ENCODE results near the gene MORN3. TPM values are rescaled to one million over a fixed set of nuclear protein-coding genes. Genes with fewer than 3 reads are reported as not detected.

MORN3 gene
- total RNA-seq, 1 experiment from 2014 or later = 0.34 TPM

DNA sequence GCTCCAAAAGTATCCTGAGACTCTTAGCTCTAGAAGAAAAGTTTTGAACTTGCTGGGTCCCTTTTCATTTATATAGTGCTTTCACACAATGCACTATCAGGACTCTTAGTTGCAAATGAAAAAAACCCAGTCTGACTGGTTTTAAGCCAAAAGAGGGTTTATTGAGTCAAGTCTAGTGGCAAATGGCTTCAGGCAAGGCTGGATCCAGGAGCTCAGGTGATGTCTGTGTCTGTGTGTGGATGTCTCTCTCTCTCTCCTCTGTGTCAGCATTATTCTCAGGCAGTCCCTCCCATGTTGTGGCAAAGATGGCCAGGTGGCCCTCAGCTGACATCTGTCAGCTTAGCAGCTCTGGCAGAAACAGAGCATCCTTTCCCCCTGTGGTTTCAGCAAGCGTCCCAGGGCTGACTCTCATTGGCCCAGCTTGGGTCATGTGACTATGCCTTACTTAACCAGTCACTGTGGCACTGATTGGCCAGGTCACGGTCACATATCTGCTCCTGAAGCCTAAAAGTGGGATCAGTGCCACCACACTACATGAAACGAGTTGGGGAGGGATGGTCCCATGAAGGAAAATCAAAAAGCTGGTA is 49.3 kb upstream of the MORN3 start:
- ChIA-PET POLR2A (no interaction called here), RAD21 (ENCODE audit: low non-redundant PET in 1 of 2, low total read pairs in 2 of 2, uncharacterized antibody in 2 of 2, unreplicated experiment in 2 of 2) (no interaction called here), CTCF (no interaction called here)
- Histone ChIP-seq H3K79me2 (ENCODE audit: insufficient read depth, low read length) (peaks cover 73% of the 10 kb centered on the region), H3K27me3 (ENCODE audit: insufficient read depth, low read length) (no peaks in the 10 kb centered on the region), H3K9me2 (ENCODE audit: insufficient read depth) (no peaks in the 10 kb centered on the region), H3K4me1 (ENCODE audit: control insufficient read depth in 1 of 2, insufficient read depth in 2 of 2, low read length in 2 of 2) (peaks cover 4 to 22% of the 10 kb centered on the region in 2 experiments; a peak in 3 of 4 replicates), H3K9me3 (ENCODE audit: control insufficient read depth in 1 of 2, insufficient read depth in 1 of 2, low read depth in 1 of 2, low read length in 2 of 2) (no peaks in the 10 kb centered on the region), H2AFZ (ENCODE audit: low read depth, low read length, poor library complexity, severe bottlenecking) (no peak overlapping the region), H3K9ac (ENCODE audit: low read length) (no peak overlapping the region), H3K4me2 (ENCODE audit: low read length) (no peak overlapping the region), H4K20me1 (ENCODE audit: insufficient read depth) (no peaks in the 10 kb centered on the region), H3K36me3 (ENCODE audit: control insufficient read depth in 1 of 2, insufficient read depth in 2 of 2, low read length in 2 of 2) (peaks cover 0 to 5% of the 10 kb centered on the region in 2 experiments; a peak in 1 of 4 replicates), H3K27ac (ENCODE audit: low read depth, low read length) (no peak overlapping the region), H3K4me3 (replicated peaks in 1 of 2; ENCODE audit: low read depth in 1 of 2, low read length in 2 of 2) (no peak overlapping the region)
- no TSS peak for BruUV-seq (replicated peaks)
- ATAC-seq = peak; percentile 58; the same call in 1 of the 2 replicates
- intact Hi-C loops (cut with micrococcal nuclease) = no loop called here
- DNase-seq (ENCODE audit: low read depth, low spot score) = no peak
- TF ChIP-seq SIN3A (IDR thresholded peaks at IDR 0.05; ENCODE audit: low read depth) = no peak
- no peak for TF ChIP-seq RAD21 (IDR thresholded peaks at IDR 0.05; ENCODE audit: low read depth)

DNA sequence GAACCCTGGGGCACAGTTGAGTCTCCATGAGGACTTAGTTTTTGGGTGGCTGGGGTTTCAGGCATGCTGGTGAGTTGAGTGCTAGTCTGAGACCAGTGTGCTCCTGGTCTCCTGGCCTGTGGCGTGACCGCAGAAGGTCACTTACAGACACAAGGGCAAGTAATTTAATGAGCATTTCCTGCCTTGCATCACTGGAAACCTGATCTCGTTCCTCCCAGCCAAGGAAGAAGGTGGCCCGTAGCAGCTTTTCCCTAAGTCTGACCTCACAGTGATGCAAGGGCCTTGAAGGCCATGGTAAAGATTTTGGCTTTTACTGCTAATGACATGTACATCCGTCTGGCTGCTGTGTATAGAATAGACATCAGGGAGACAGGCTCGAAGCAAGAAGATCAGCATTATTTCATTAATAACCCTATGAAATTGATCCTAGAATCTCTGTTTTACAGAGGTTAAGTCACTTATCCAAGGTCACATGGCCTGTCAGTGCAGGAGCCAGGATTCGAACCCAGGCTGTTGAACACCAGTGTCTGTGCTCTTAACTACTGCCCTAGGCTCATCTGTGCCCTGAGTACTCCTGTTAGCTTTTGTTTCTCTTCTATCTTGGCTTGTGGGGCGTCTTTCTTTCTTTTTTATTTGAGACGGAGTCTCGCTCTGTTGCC is 47.7 kb upstream of the MORN3 start:
- H3K79me2 ChIP-seq (ENCODE audit: insufficient read depth, low read length) = peaks cover 72% of the 10 kb centered on the region
- intact Hi-C loops (cut with micrococcal nuclease) = no loop called here

More for the DNA sequence above, 47.7 kb upstream of the MORN3 start:
- ATAC-seq = no peak
- Histone ChIP-seq H3K27ac (ENCODE audit: low read depth, low read length) (no peak overlapping the region), H3K4me2 (ENCODE audit: low read length) (peak overlapping the region; percentile 5; the same call in 1 of the 2 replicates), H3K36me3 (ENCODE audit: control insufficient read depth in 1 of 2, insufficient read depth in 2 of 2, low read length in 2 of 2) (peaks cover 0 to 5% of the 10 kb centered on the region in 2 experiments; a peak in 1 of 4 replicates), H3K4me1 (ENCODE audit: control insufficient read depth in 1 of 2, insufficient read depth in 2 of 2, low read length in 2 of 2) (peaks cover 7 to 29% of the 10 kb centered on the region in 2 experiments; a peak in 3 of 4 replicates), H3K27me3 (ENCODE audit: insufficient read depth, low read length) (no peaks in the 10 kb centered on the region), H3K9ac (ENCODE audit: low read length) (no peak overlapping the region), H4K20me1 (ENCODE audit: insufficient read depth) (no peaks in the 10 kb centered on the region), H2AFZ (ENCODE audit: low read depth, low read length, poor library complexity, severe bottlenecking) (no peak overlapping the region), H3K9me3 (ENCODE audit: control insufficient read depth in 1 of 2, insufficient read depth in 1 of 2, low read depth in 1 of 2, low read length in 2 of 2) (no peaks in the 10 kb centered on the region), H3K9me2 (ENCODE audit: insufficient read depth) (no peaks in the 10 kb centered on the region), H3K4me3 (replicated peaks in 1 of 2; ENCODE audit: low read depth in 1 of 2, low read length in 2 of 2) (no peak overlapping the region)
- ChIA-PET CTCF (no interaction called here), POLR2A (no interaction called here), RAD21 (ENCODE audit: low non-redundant PET in 1 of 2, low total read pairs in 2 of 2, uncharacterized antibody in 2 of 2, unreplicated experiment in 2 of 2) (no interaction called here)
- no peak for DNase-seq (ENCODE audit: low read depth, low spot score)
- no peak for TF ChIP-seq FOSL1 (IDR thresholded peaks at IDR 0.05; ENCODE audit: low read depth)
- no peak for TF ChIP-seq RAD21 (IDR thresholded peaks at IDR 0.05; ENCODE audit: low read depth)
- TF ChIP-seq ZFX (IDR thresholded peaks at IDR 0.05) = no peak
- TF ChIP-seq POLR2AphosphoS5 (IDR thresholded peaks at IDR 0.05; ENCODE audit: low read depth, low read length) = no peak
- TF ChIP-seq SRF (IDR thresholded peaks at IDR 0.05; ENCODE audit: low read depth) = no peak
- no peak for TF ChIP-seq YY1 (IDR thresholded peaks at IDR 0.05; ENCODE audit: extremely low read depth, insufficient replicate concordance, low read depth, low read length)
- no peak for TF ChIP-seq EZH2phosphoT487 (IDR thresholded peaks at IDR 0.05; ENCODE audit: borderline replicate concordance)
- TF ChIP-seq SIN3A (IDR thresholded peaks at IDR 0.05; ENCODE audit: low read depth) = no peak
- TF ChIP-seq EZH2 (IDR thresholded peaks at IDR 0.05) = no peak
- TF ChIP-seq POLR2A (IDR thresholded peaks at IDR 0.05; ENCODE audit: borderline replicate concordance, extremely low read depth, insufficient read depth, insufficient read length) = no peak
- TF ChIP-seq ELF1 (IDR thresholded peaks at IDR 0.05; ENCODE audit: borderline replicate concordance, low read depth) = no peak
- TF ChIP-seq TCF7L2 (IDR thresholded peaks at IDR 0.05; ENCODE audit: borderline replicate concordance, extremely low read depth, insufficient read depth, insufficient read length) = no peak
- TF ChIP-seq SP1 (IDR thresholded peaks at IDR 0.05; ENCODE audit: low read depth) = no peak
- TF ChIP-seq JUND (IDR thresholded peaks at IDR 0.05) = no peak
- no peak for TF ChIP-seq REST (IDR thresholded peaks at IDR 0.05; ENCODE audit: low read depth)
- TF ChIP-seq EGR1 (IDR thresholded peaks at IDR 0.05; ENCODE audit: low read depth) = no peak
- no TSS peak for BruUV-seq (replicated peaks)
